ENCODE measurements around the gene MPPED1. TPM values are rescaled to one million over a fixed set of nuclear protein-coding genes. Genes with fewer than 3 reads are reported as not detected.

MPPED1 gene
- total and polyA plus RNA-seq, 12 donors = 0.01 TPM; not detected in 11

DNA sequence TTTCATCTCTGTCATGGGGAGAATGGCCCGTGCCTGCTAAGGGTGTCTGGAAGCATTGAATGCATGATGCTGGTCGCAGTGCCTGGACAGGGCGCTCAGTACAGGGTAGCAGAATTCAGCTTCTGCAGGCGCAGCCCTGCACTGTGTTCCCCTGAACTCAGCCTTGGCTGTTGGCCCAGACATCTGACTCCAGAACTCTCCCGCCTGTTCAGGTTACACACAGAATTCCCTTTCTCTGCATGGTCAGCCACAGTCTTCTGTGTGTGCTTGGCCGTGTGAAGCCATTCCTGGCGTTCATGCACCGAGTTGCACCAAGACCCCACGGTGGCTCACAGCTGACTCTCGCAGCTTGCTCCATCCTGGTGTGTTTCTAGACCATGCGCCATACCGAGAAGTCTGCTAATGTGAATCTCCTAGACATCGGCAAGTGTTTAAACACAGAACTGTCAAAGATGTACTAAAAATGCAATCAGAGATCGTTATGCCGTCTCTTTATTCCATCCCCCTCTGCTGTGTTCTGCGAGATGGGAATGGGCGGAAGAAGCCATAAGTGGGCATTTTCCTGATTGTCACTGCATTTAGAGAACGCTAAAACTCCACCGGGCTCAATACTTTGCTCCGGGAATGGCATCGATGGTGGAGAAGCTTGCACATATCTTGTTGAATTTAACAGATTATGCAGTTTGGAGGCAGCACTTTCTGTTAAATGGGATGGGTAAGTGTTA lies 55.6 kb downstream of the MPPED1 start:
- no peaks in the 10 kb centered on the region for H3K36me3 ChIP-seq
- H3K4me3 ChIP-seq = no peak overlapping the region
- no peak for TF ChIP-seq CTCF (IDR thresholded peaks at IDR 0.05)
- H3K9me3 ChIP-seq = peaks cover 0 to 12% (median 6%) of the 10 kb centered on the region in 11 donors
- H3K27me3 ChIP-seq = peaks cover 0 to 71% (median 32%) of the 10 kb centered on the region in 7 donors
- ATAC-seq (no peak), DNase-seq (no peak)
- H3K4me1 ChIP-seq = no peaks in the 10 kb centered on the region
- H3K27ac ChIP-seq = no peak overlapping the region
- WGBS, 2 donors = 75 to 79% methylated on average over 21 of the region's 21 CpGs
- intact Hi-C loops (cut with DNase I) = no loop called here

DNA sequence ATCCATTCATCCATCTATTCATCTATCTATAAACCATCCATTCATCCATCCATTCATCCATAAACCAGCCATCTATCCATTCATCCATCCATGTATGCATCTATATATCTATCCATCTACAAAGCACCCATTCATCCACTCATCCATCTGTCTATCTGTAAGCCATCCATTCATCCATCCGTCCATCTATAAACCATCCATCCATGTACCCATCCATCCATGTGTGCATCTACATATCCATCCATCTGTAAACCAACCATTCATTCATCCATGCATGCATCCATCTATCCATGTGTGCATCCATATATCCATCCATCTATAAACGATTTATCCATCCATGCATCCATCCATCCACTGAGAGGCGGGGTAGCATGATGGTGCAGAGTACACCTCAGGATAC lies 58.4 kb downstream of the MPPED1 start:
- H3K4me3 ChIP-seq = no peak overlapping the region
- TF ChIP-seq CTCF (IDR thresholded peaks at IDR 0.05) = no peak
- no peak for ATAC-seq
- no peaks in the 10 kb centered on the region for H3K9me3 ChIP-seq
- H3K27ac ChIP-seq = no peak overlapping the region
- no peak for DNase-seq
- no peaks in the 10 kb centered on the region for H3K36me3 ChIP-seq
- WGBS, 2 donors = 87 to 90% methylated on average over 3 of the region's 3 CpGs
- peaks cover 0 to 71% (median 32%) of the 10 kb centered on the region in 7 donors for H3K27me3 ChIP-seq
- H3K4me1 ChIP-seq = no peaks in the 10 kb centered on the region
- intact Hi-C loops (cut with DNase I) = no loop called here

- WGBS, 2 donors = 71 to 79% methylated on average over 10 of the region's 10 CpGs
- intact Hi-C loops (cut with DNase I) = no loop called here
- Histone ChIP-seq H3K36me3 (no peaks in the 10 kb centered on the region), H3K27me3 (peaks cover 0 to 62% (median 26%) of the 10 kb centered on the region in 7 donors), H3K4me3 (no peak overlapping the region), H3K9me3 (no peaks in the 10 kb centered on the region), H3K27ac (no peak overlapping the region), H3K4me1 (no peaks in the 10 kb centered on the region)
- DNase-seq (no peak), ATAC-seq (no peak)
- TF ChIP-seq CTCF (IDR thresholded peaks at IDR 0.05) = no peak
Observed at GRCh38 chr22:43470941-43471585, 59.2 kb downstream of the MPPED1 start.

DNA sequence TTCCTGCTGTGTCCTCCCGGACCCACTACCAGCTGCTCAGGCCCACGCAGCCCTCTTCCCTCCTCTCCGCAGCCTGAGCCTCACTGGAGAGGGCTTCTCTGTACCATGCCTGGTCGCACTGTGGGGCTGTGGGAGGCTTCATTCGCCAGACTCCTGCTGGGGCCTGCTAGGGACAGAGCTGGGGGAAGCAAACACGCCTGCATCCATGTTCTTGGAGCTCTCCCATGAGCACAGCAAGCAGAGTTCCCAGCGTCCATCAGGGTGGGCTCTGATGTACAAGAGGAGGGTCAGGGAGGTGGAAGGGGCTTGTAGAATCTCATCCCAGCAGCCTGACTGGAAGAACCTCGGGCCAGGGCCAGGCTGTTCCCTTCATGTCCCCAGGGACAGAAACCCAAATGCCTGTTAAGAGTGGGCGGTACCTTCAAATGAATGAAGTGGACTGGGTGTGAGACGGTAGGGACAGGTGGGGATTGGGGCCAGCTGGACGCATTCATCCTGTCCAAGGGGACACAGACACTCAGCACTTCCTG lies 59.9 kb downstream of the MPPED1 start:
- TF ChIP-seq CTCF (IDR thresholded peaks at IDR 0.05) = no peak
- WGBS, 2 donors = 57 to 63% methylated on average over 11 of the region's 11 CpGs
- Histone ChIP-seq H3K27me3 (peaks cover 0 to 56% (median 20%) of the 10 kb centered on the region in 7 donors), H3K36me3 (no peaks in the 10 kb centered on the region), H3K27ac (no peak overlapping the region), H3K9me3 (no peaks in the 10 kb centered on the region), H3K4me3 (no peak overlapping the region), H3K4me1 (no peaks in the 10 kb centered on the region)
- no peak for ATAC-seq
- intact Hi-C loops (cut with DNase I) = no loop called here
- no peak for DNase-seq

All from heart right ventricle (tissue), 16 donors.